HepG2 (cell line): ENCODE results near the gene CNNM1.

Experiments used
- CTCF ChIP-seq: sonication (generic); formaldehyde crosslinking; IDR thresholded peaks from 2 replicates; pipeline ENCODE4 v1.5.0; 2020; ENCODE audit warnings: mild to moderate bottlenecking, missing genetic modification reagents, moderate library complexity
- ELK4 ChIP-seq: sonication (generic); formaldehyde crosslinking; IDR thresholded peaks from 2 replicates; pipeline ENCODE4 v1.9.0; 2021; ENCODE audit warnings: missing genetic modification reagents, borderline replicate concordance
- GABPB1 ChIP-seq: IDR thresholded peaks from 2 replicates; pipeline ENCODE4 v1.6.1; 2016; ENCODE audit warnings: mild to moderate bottlenecking, missing genetic modification reagents, moderate library complexity, missing compliant biosample characterization
- JUNB ChIP-seq: sonication (generic); formaldehyde crosslinking; IDR thresholded peaks from 2 replicates; pipeline ENCODE4 v1.8.0; 2022; ENCODE audit warnings: missing genetic modification reagents, mild to moderate bottlenecking, borderline replicate concordance
- JUND ChIP-seq: sonication (generic); formaldehyde crosslinking; IDR thresholded peaks from 2 replicates; pipeline ENCODE4 v1.8.0; 2022; ENCODE audit warnings: mild to moderate bottlenecking, missing genetic modification reagents
- MXD4 ChIP-seq: IDR thresholded peaks from 2 replicates; pipeline ENCODE4 v1.6.1; 2016; ENCODE audit warnings: mild to moderate bottlenecking, missing biosample characterization, missing genetic modification reagents
- NFE2L2 ChIP-seq: fragments of 150-350 bp; IDR thresholded peaks from 2 replicates; pipeline ENCODE4 v1.6.1; 2014; ENCODE audit warnings: low read length
- PHF20 ChIP-seq: sonication (generic); formaldehyde crosslinking; IDR thresholded peaks from 2 replicates; pipeline ENCODE4 v1.5.0; 2020; ENCODE audit warnings: mild to moderate bottlenecking, missing genetic modification reagents
- RAD21 ChIP-seq: fragments of 450-650 bp; formaldehyde crosslinking; IDR thresholded peaks from 2 replicates; pipeline ENCODE4 v1.5.0; 2020; ENCODE audit warnings: mild to moderate bottlenecking
- THAP11 ChIP-seq: IDR thresholded peaks from 2 replicates; pipeline ENCODE4 v1.6.1; 2016; ENCODE audit warnings: missing biosample characterization, missing genetic modification reagents
- ZNF451 ChIP-seq: sonication (generic); formaldehyde crosslinking; IDR thresholded peaks from 2 replicates; pipeline ENCODE4 v1.5.0; 2020; ENCODE audit warnings: mild to moderate bottlenecking, missing genetic modification reagents
- TF ChIP-seq, protein P1 (sequence below): sonication (generic); formaldehyde crosslinking; IDR thresholded peaks from 2 replicates; pipeline ENCODE4 v1.4.0; 2020; ENCODE audit warnings: mild to moderate bottlenecking, missing genetic modification reagents
- TF ChIP-seq, protein P2 (sequence below): sonication (generic); formaldehyde crosslinking; IDR thresholded peaks from 2 replicates; pipeline ENCODE4 v1.8.1; 2023; ENCODE audit warnings: missing genetic modification reagents, inconsistent platforms, borderline replicate concordance

GRCh38 chr10:99374972-99375371, 45.8 kb downstream of the CNNM1 start:
- TF ChIP-seq JUND (CRISPR knock-in tag) (no peak), ELK4 (CRISPR knock-in tag) (no peak), NFE2L2 (no peak), THAP11 (no peak), CTCF (CRISPR knock-in tag) (no peak), PHF20 (CRISPR knock-in tag) (no peak), JUNB (no peak), RAD21 (CRISPR knock-in tag) (no peak), GABPB1 (no peak), ZNF451 (CRISPR knock-in tag) (no peak), MXD4 (CRISPR knock-in tag) (no peak)
- TF ChIP-seq, protein P1, sequence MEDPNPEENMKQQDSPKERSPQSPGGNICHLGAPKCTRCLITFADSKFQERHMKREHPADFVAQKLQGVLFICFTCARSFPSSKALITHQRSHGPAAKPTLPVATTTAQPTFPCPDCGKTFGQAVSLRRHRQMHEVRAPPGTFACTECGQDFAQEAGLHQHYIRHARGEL (CRISPR knock-in tag): no peak
- TF ChIP-seq, protein P2, sequence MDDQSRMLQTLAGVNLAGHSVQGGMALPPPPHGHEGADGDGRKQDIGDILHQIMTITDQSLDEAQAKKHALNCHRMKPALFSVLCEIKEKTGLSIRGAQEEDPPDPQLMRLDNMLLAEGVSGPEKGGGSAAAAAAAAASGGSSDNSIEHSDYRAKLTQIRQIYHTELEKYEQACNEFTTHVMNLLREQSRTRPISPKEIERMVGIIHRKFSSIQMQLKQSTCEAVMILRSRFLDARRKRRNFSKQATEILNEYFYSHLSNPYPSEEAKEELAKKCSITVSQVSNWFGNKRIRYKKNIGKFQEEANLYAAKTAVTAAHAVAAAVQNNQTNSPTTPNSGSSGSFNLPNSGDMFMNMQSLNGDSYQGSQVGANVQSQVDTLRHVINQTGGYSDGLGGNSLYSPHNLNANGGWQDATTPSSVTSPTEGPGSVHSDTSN (CRISPR knock-in tag): no peak
